KMS-11 (cell line): Measurements from ENCODE around the gene LIMS2.

ENCODE experiments used
- H2AFZ ChIP-seq: fragments of 200-600 bp; sonication (generic); 2 replicates; pipeline ENCODE4 v1.6.1; 2016; ENCODE audit warnings: antibody characterized with exemption, mixed run types, low read depth
- H3K27ac ChIP-seq: fragments of 200-600 bp; sonication (generic); 2 replicates; pipeline ENCODE4 v1.6.1; 2016; ENCODE audit warnings: mild to moderate bottlenecking, mixed run types
- H3K27me3 ChIP-seq: fragments of 200-600 bp; sonication (generic); 2 replicates; pipeline ENCODE4 v1.6.1; 2017; ENCODE audit warnings: mild to moderate bottlenecking, low read depth, mixed run types, moderate library complexity; ENCODE audit not compliant: insufficient read depth
- H3K36me3 ChIP-seq: fragments of 200-600 bp; sonication (generic); 2 replicates; pipeline ENCODE4 v1.6.1; 2017; ENCODE audit warnings: mild to moderate bottlenecking, mixed run types; ENCODE audit not compliant: insufficient read depth
- H3K4me1 ChIP-seq: fragments of 200-600 bp; sonication (generic); 2 replicates; pipeline ENCODE4 v1.6.1; 2016; ENCODE audit warnings: mild to moderate bottlenecking, low read depth, mixed run types; ENCODE audit not compliant: poor library complexity, severe bottlenecking
- H3K4me2 ChIP-seq: fragments of 200-600 bp; sonication (generic); 2 replicates; pipeline ENCODE4 v1.7.0; 2016; ENCODE audit warnings: mild to moderate bottlenecking, mixed run types
- H3K4me3 ChIP-seq: fragments of 200-600 bp; sonication (generic); IDR thresholded peaks from 2 replicates; pipeline ENCODE4 v1.6.1; 2017; ENCODE audit warnings: low read depth, low read length, mixed read lengths; ENCODE audit not compliant: insufficient read depth
- H3K79me2 ChIP-seq: fragments of 200-600 bp; sonication (generic); 2 replicates; pipeline ENCODE4 v1.6.1; 2016; ENCODE audit warnings: low read depth, mixed run types; ENCODE audit not compliant: insufficient read depth
- H3K9ac ChIP-seq: fragments of 200-600 bp; sonication (generic); 2 replicates; pipeline ENCODE4 v1.6.1; 2016; ENCODE audit warnings: mild to moderate bottlenecking, mixed run types
- H4K20me1 ChIP-seq: fragments of 200-600 bp; sonication (generic); 2 replicates; pipeline ENCODE4 v1.6.1; 2016; ENCODE audit warnings: mild to moderate bottlenecking, mixed run types; ENCODE audit not compliant: insufficient read depth
- CTCF ChIP-seq: fragments of 200-600 bp; sonication (generic); conservative IDR thresholded peaks from 2 replicates; pipeline ENCODE4 v1.6.1; 2017; ENCODE audit warnings: low read depth, mild to moderate bottlenecking, antibody characterized with exemption, low read length, moderate library complexity, mixed read lengths

LIMS2 gene

GRCh38 chr2:127629637-127630036, 45.7 kb downstream of the LIMS2 start:
- H3K4me2 ChIP-seq: no peak overlapping the region
- no peaks in the 10 kb centered on the region for H4K20me1 ChIP-seq
- H3K27ac ChIP-seq: no peak overlapping the region
- H2AFZ ChIP-seq: no peak overlapping the region
- no peaks in the 10 kb centered on the region for H3K79me2 ChIP-seq
- no peaks in the 10 kb centered on the region for H3K4me1 ChIP-seq
- TF ChIP-seq CTCF: no peak
- no peaks in the 10 kb centered on the region for H3K36me3 ChIP-seq
- H3K9ac ChIP-seq: no peak overlapping the region
- H3K4me3 ChIP-seq: no peak overlapping the region
- H3K27me3 ChIP-seq: no peaks in the 10 kb centered on the region; the same call in 1 of the 2 replicates

- H3K4me2 ChIP-seq: no peak overlapping the region
- no peak overlapping the region for H3K9ac ChIP-seq
- H3K4me3 ChIP-seq: no peak overlapping the region
- no peak overlapping the region for H2AFZ ChIP-seq
- no peak for TF ChIP-seq CTCF
- H3K79me2 ChIP-seq: no peaks in the 10 kb centered on the region
- H3K4me1 ChIP-seq: no peaks in the 10 kb centered on the region
- H3K36me3 ChIP-seq: no peaks in the 10 kb centered on the region
- H4K20me1 ChIP-seq: no peaks in the 10 kb centered on the region
- no peak overlapping the region for H3K27ac ChIP-seq
- H3K27me3 ChIP-seq: no peaks in the 10 kb centered on the region; the same call in 1 of the 2 replicates
Measured at GRCh38 chr2:127628767-127629614, 46.3 kb downstream of the LIMS2 start.

GRCh38 chr2:127627740-127628571, 47.4 kb downstream of the LIMS2 start:
- Histone ChIP-seq H3K4me2 (no peak overlapping the region), H3K4me1 (no peaks in the 10 kb centered on the region), H3K36me3 (no peaks in the 10 kb centered on the region), H4K20me1 (no peaks in the 10 kb centered on the region), H3K79me2 (no peaks in the 10 kb centered on the region), H2AFZ (no peak overlapping the region), H3K4me3 (no peak overlapping the region), H3K27me3 (no peaks in the 10 kb centered on the region; the same call in 1 of the 2 replicates), H3K9ac (no peak overlapping the region), H3K27ac (no peak overlapping the region)
- TF ChIP-seq CTCF: no peak

GRCh38 chr2:127626917-127627739, 48.2 kb downstream of the LIMS2 start:
- Histone ChIP-seq H3K36me3 (no peaks in the 10 kb centered on the region), H3K9ac (no peak overlapping the region), H3K4me2 (no peak overlapping the region), H3K27me3 (no peaks in the 10 kb centered on the region; the same call in 1 of the 2 replicates), H3K4me1 (no peaks in the 10 kb centered on the region), H2AFZ (no peak overlapping the region), H4K20me1 (no peaks in the 10 kb centered on the region), H3K4me3 (no peak overlapping the region), H3K27ac (no peak overlapping the region), H3K79me2 (no peaks in the 10 kb centered on the region)
- TF ChIP-seq CTCF: no peak
